Panc1 (cell line): ENCODE results near the gene FAM53A.
"Not testable (repeated sequence)": the region's sequence is repeated elsewhere in the genome, so short reads cannot be mapped to it uniquely, and the experiment has no call there.

Source experiments
- CTCF ChIP-seq: fragments of 450-650 bp; IDR thresholded peaks from 2 replicates; pipeline ENCODE4 v1.5.1; 2017; ENCODE audit warnings: mild to moderate bottlenecking
- POLR2AphosphoS5 ChIP-seq: IDR thresholded peaks from 2 replicates; pipeline ENCODE4 v1.6.1; 2012; ENCODE audit warnings: mild to moderate bottlenecking, low read depth, low read length, moderate library complexity

GRCh38 chr4:1607436-1608195 lies 76.5 kb downstream of the FAM53A start:
- not testable (repeated sequence) for TF ChIP-seq CTCF, POLR2AphosphoS5
